Ishikawa (cell line): ENCODE data around the gene LRTM1.

ENCODE experiments used
- CEBPB ChIP-seq: IDR thresholded peaks from 2 replicates; pipeline ENCODE4 v1.6.1; 2012
- EP300 ChIP-seq: IDR thresholded peaks from 2 replicates; pipeline ENCODE4 v1.6.1; 2012; ENCODE audit warnings: borderline replicate concordance
- REST ChIP-seq: IDR thresholded peaks from 2 replicates; pipeline ENCODE4 v1.6.1; 2012; ENCODE audit warnings: low read depth, mild to moderate bottlenecking
- TEAD4 ChIP-seq: IDR thresholded peaks from 2 replicates; pipeline ENCODE4 v1.6.1; 2012

- TF ChIP-seq CEBPB (no peak), REST (no peak), TEAD4 (no peak), EP300 (no peak)
These were observed 21.9 kb downstream of the LRTM1 start for GRCh38 chr3:54905920-54906319.
